Activated CD8-positive, alpha-beta memory T cell treated with anti-CD3 and anti-CD28 coated beads, Interleukin-2, amount 50 U/mL, for 48 hours (primary cell): ENCODE measurements around the gene CCL13.

Experiments used
- DNase-seq: peaks from one replicate; pipeline ENCODE4 v3.0.0-alpha.2; 2020

CCL13 gene

GRCh38 chr17:34364751-34365150 lies 8.5 kb downstream of the CCL13 start:
- no peak for DNase-seq

- DNase-seq = no peak
These were observed 9.1 kb downstream of the CCL13 start for GRCh38 chr17:34365340-34365739.

DNA sequence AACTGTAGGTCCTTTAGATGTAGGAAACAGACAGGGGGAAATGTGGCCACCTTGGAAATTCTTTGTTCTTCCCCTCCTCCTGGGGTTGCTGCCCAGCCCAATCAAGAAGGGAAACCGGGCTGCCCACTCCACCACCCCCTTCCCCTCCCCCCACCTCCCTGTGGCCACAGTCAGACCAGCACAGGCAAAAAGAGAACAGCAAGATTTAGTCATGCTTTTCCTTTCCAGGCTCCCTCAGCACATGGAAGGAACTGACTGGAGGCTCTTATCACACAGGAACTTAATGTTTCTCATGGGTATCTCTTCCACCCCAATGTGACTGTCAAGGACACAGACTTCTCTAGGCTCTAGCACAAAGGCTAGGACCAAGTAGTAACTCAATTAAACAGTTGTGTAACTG lies 9.7 kb downstream of the CCL13 start:
- DNase-seq = no peak

DNA sequence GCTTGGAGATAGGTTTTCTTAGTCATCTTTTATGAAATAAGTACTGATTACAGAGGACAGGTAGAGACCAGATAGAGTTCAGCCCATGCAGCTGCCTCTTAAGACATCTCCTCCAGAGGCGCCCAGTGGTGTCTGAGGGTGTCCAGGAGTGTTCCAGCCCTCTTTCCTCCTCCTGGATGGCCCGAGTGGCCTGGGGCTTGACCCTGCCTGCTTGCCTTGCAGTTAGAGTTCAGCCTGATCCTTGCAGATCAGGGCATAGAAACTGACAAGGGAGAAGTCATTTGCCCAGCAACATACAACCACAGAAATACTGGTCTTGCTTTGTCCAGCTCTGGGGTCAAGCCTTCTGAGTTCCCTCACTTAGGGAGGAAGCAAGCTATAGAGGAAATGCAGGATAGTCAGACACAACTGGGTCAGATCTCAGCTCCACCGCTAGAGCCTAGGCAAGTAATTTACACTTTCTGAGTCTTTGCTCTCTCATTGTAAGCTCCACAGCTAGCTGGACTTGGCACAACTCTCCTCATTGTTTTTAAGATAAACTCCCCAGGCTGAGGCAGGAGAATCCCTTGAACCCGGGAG lies 10.3 kb downstream of the CCL13 start:
- no peak for DNase-seq

DNA sequence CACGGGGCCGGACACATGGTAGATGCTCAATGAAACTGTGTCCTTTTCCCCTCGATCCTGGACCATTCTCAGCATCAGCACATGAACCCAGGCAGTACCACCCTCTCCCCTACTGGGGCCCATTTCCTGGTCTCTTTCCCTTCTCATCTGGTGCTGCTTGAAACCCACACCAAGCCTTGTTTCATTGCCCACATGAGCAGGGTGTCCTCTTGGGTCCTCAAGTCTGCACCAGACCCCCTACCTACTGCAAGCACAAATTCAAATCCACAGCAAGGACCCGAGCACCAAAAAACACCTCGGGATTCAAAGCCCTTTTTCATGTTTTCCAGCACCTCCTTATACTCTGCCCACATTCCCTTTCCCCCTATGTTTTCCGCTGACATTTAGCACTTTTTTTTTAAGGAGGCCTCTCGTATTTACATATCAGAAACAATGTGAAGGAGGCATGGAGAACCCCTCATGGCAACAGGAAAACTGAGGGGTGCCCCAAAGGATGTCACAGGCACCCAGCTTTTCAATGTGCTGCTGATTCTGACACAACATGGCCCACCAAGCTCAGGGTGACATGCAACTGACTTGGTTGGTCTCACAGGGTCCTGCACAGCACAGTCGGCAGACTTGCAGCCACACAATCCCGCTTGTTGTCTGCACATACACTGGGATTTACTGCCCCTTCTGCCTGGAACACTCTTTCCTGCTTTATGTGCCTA lies 11.4 kb downstream of the CCL13 start:
- peak; percentile 36 for DNase-seq

GRCh38 chr17:34368196-34368945 lies 12.1 kb downstream of the CCL13 start:
- DNase-seq = peak; percentile 32

DNA sequence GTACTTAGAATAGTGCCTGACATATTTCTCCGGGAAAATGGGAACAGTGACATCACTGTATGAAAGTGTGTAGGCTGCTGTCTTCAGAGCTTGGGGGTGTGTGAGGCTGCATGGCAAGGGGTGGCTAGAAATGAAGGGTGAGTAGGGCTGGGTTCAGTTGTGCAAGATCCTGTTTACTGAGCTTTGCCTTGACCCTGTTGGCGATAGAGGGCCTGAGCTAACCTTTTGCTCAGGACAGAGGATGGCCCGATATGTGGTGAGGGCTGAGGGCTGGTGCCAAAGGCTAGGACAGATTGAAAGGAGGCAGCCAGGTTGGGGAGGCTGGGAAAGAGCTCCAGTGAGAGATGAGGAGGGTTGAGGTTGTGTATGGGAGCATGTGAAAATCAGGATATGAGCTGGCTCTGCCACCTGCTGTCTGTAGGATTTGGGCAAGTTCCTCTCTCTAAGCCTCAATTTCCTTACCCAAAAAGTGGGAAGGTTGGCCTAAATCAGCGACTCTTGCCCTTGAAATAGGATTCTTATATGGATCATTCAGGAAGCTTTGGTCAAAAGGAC lies 12.7 kb downstream of the CCL13 start:
- peak; percentile 35 for DNase-seq

GRCh38 chr17:34369571-34369970 lies 13.3 kb downstream of the CCL13 start:
- DNase-seq = peak; percentile 44

GRCh38 chr17:34370376-34370996 lies 14.2 kb downstream of the CCL13 start:
- DNase-seq = no peak

GRCh38 chr17:34370997-34371395 lies 14.7 kb downstream of the CCL13 start:
- DNase-seq = no peak

DNA sequence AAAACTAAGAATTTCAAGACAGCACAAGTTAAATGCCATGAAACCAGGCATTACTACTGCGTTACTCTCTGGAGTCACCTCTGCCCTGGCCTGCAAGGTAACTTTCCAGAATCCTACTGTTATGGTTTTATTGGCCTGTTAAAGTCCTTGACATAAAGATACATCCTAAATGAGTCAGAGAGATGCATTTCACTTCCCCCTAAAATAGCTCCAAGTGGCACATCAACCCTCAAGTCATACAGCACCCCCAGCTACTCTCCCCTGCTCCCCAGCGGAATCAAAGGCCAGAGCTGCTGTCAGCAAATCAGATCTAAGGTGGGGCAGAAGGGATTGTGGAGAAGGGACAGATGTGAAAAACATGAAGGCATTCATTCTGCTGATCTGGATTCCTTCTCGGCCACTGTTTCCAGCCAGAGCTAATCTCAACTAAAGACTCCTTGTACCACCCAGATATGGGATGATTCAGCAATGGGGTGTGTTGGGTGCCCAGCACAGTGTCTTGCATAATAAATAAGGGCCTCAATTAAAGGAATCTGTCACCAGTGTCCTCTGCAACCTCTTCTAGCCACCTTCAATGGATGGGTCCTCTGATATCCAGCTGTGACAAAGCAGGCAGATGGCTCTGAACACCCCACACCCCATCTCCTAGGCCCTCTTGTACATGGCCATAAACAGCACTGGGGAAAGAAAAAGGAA lies 15.3 kb downstream of the CCL13 start:
- DNase-seq = no peak

DNA sequence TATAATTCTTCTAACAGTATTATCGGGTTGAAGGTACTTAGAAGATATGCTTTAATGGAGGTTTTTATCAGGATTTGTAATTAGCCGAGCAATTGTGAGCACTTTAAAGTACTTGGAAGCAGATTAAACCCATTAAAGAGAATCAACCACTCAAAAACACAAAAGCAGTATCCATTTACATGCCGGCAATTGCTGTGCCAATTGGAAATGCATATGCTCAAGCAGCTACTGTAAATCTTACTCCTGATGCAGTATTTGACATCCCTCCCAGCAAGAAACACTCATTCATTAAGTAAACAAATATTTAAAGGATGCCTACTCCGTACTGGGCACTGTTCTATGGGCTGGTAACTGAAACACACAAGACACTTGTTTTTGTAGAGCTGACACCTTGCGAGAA lies 18.2 kb downstream of the CCL13 start:
- no peak for DNase-seq

GRCh38 chr17:34375426-34375997 lies 19.2 kb downstream of the CCL13 start:
- DNase-seq = no peak

DNA sequence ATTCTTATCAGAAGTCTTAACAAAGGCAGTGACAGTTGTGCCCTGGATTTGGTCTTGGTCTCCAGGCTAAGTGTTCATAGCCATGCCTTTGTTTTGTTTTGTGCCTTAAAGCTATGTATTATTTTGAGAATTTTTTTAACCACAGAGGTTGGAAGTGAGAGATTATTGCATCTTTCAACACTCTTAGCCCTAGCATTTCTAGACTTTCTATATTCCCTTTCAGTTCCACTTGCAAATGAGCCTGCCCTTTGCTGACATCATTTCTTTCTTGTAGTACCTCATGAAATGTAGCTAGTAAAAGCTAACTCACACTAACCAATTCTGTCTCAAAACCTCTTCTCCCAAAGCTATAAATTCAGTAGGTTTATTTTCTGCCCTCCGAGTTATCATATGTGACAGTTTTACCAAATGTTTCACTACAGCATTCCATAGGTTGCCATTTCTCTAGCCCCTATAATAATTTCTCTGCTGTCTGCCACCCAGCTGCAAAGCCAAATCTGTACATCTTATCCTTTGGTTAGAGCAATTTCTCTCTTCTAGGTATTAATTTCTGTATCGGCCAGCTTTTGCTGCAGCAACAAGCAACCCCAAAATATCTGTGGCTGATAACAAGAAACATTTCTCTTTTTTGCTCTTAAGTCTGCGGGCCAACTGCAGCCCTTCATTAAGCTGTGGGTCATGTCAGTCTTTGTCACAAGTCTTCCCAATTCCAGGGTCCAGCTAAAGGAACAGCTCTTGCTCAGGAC lies 21.0 kb downstream of the CCL13 start:
- DNase-seq = no peak

- DNase-seq = peak; percentile 47
These were observed 22.4 kb downstream of the CCL13 start for GRCh38 chr17:34378664-34379101.

DNA sequence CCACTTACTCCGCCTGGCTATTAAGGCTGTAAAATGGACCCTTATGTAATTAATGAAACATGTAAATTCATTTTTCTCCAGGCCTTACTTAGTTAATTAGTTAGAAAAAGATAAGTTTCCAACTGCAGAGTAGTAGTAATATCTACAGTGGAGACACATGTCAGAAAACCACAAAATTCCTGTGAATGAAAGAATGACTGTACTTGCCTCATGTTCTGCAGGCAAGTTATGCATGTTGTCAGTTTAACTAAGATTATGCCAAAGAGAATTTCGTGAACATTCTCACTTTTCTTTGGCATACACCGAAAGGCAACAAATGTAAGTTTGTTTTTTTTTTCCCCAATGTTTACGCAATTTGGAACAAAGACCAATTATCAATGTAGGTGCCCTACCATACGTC lies 23.6 kb downstream of the CCL13 start:
- DNase-seq = no peak

- peak; percentile 69 for DNase-seq
These were observed 26.4 kb downstream of the CCL13 start for GRCh38 chr17:34382621-34383124.

DNA sequence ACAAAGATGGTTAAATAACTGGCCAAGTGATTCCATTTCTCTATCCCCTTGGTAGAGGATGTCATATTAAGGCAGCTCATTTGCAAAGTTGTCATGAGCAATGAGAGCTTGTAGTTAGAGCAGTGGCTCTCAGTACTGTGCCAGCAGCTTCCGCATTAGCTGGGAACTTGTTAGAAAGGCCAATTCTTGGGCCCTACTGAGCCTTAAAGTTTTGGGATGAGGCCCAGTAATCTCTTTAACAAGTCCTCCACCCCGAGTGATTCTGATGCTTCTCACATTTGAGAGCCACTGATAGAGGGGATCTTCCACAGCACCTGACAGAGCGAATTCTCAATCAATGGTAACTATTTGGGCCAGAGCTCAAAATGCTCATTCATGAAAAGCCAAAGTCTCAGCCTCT lies 26.9 kb downstream of the CCL13 start:
- peak; percentile 29 for DNase-seq

- DNase-seq = no peak
These were observed 28.0 kb downstream of the CCL13 start for GRCh38 chr17:34384271-34384670.

GRCh38 chr17:34384822-34385605 lies 28.7 kb downstream of the CCL13 start:
- peak; percentile 15 for DNase-seq

DNA sequence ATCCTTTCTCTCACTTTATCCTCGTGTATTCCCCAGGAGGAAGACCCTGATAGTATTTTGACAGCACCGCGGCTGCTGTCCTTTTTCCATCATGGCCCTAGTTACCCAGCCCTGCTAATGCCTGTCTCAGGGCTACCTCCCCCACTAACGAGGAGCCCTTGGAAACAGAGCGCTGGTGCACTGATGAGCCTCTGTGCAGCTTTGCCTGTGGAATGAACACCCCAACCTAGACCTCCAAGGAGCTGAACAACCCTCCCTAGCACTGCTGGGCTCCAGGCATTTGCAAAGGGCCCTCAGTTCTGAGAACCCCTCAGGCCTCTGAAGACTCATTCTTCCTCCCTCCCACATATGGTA lies 30.0 kb downstream of the CCL13 start:
- peak; percentile 35 for DNase-seq
